SK-N-SH (cell line): ENCODE measurements around the gene NRP2. TPM values are rescaled to one million over a fixed set of nuclear protein-coding genes. Genes with fewer than 3 reads are reported as not detected.

Experiments used
- CTCF ChIA-PET: fragments of 300-600, 350-600 bp; formaldehyde crosslinking; extraction: SDS; loops from one replicate; lab custom pipeline; 2021; lab: Yijun Ruan, JAX
- POLR2A ChIA-PET: fragments of 350-600 bp; sonication (Branson Sonifier 250); formaldehyde crosslinking; extraction: SDS; loops from one replicate; lab custom pipeline; 2020; ENCODE audit warnings: antibody characterized with exemption, inconsistent platforms; lab: Yijun Ruan, JAX
- DNase-seq: peaks from one replicate; pipeline ENCODE4 v3.0.0; 2012
- H2AFZ ChIP-seq: fragments of 200-600 bp; sonication (generic); 2 replicates; pipeline ENCODE4 v1.8.1; 2016; ENCODE audit warnings: antibody characterized with exemption, mild to moderate bottlenecking, low read depth
- H3F3A ChIP-seq: fragments of 200-600 bp; sonication (generic); replicated peaks from 2 replicates; pipeline ENCODE3; 2016; ENCODE audit warnings: antibody characterized with exemption, mild to moderate bottlenecking; ENCODE audit not compliant: insufficient read depth
- H3K27ac ChIP-seq, 2 experiments: fragments of 200-500 bp in 1 of 2; fragments of 200-600 bp in 1 of 2; sonication (Bioruptor generic) in 1 of 2; sonication (generic), shearing (Covaris generic) in 1 of 2; 2 replicates each; pipeline versions ENCODE4 v1.5.1 to v1.6.1; 2014 to 2016; ENCODE audit warnings: low read depth in 2 of 2, inconsistent platforms in 1 of 2, low read length in 1 of 2, mild to moderate bottlenecking in 1 of 2, mixed read lengths in 1 of 2
- H3K27me3 ChIP-seq: fragments of 200-600 bp; sonication (generic), shearing (Covaris generic); 2 replicates; pipeline ENCODE4 v1.6.1; 2016; ENCODE audit warnings: mixed run types; ENCODE audit not compliant: insufficient read depth
- H3K36me3 ChIP-seq, 2 experiments: fragments of 200-500 bp in 1 of 2; fragments of 200-600 bp in 1 of 2; sonication (Bioruptor generic) in 1 of 2; sonication (generic) in 1 of 2; replicated peaks in 1 of 2; 2 replicates each; pipeline versions ENCODE3 to v1.5.1; 2014 to 2016; ENCODE audit warnings: low read length in 1 of 2, mild to moderate bottlenecking in 1 of 2; ENCODE audit not compliant: insufficient read depth in 2 of 2, control insufficient read depth in 1 of 2
- H3K4me1 ChIP-seq, 2 experiments: fragments of 200-500 bp in 1 of 2; fragments of 200-600 bp in 1 of 2; sonication (Bioruptor generic) in 1 of 2; sonication (generic), shearing (Covaris generic) in 1 of 2; 2 replicates each; pipeline versions ENCODE4 v1.5.1 to v1.6.1; 2014 to 2016; ENCODE audit warnings: low read depth in 1 of 2, low read length in 1 of 2, mixed run types in 1 of 2; ENCODE audit not compliant: insufficient read depth in 2 of 2, control insufficient read depth in 1 of 2
- H3K4me2 ChIP-seq: fragments of 200-600 bp; sonication (generic), shearing (Covaris generic); 2 replicates; pipeline ENCODE4 v1.6.1; 2017; ENCODE audit warnings: mixed run types
- H3K4me3 ChIP-seq, 2 experiments: fragments of 200-500 bp in 1 of 2; fragments of 200-600 bp in 1 of 2; sonication (Bioruptor generic) in 1 of 2; sonication (generic), shearing (Covaris generic) in 1 of 2; 2 replicates each; pipeline versions ENCODE4 v1.5.1 to v1.8.1; 2014 to 2016; ENCODE audit warnings: low read depth in 2 of 2, inconsistent platforms in 1 of 2, low read length in 1 of 2, mild to moderate bottlenecking in 1 of 2, mixed read lengths in 1 of 2, moderate library complexity in 1 of 2
- H3K79me2 ChIP-seq: fragments of 200-600 bp; sonication (generic); 2 replicates; pipeline ENCODE4 v1.8.1; 2017; ENCODE audit warnings: mild to moderate bottlenecking; ENCODE audit not compliant: insufficient read depth
- H3K9ac ChIP-seq: fragments of 200-600 bp; sonication (generic); 2 replicates; pipeline ENCODE4 v1.6.1; 2017; ENCODE audit warnings: mixed run types
- H3K9me2 ChIP-seq: fragments of 200-600 bp; sonication (generic); 2 replicates; pipeline ENCODE4 v1.6.1; 2017; ENCODE audit warnings: mixed run types
- H3K9me3 ChIP-seq: fragments of 200-600 bp; sonication (generic); 2 replicates; pipeline ENCODE4 v1.6.1; 2017; ENCODE audit warnings: mixed run types, mild to moderate bottlenecking, moderate library complexity
- H4K20me1 ChIP-seq: fragments of 200-600 bp; sonication (generic); 2 replicates; pipeline ENCODE4 v1.6.1; 2017; ENCODE audit warnings: mild to moderate bottlenecking, mixed run types; ENCODE audit not compliant: insufficient read depth
- ELF1 ChIP-seq: IDR thresholded peaks from 2 replicates; pipeline ENCODE4 v1.4.0; 2012
- FOXJ3 ChIP-seq: sonication (generic); formaldehyde crosslinking; IDR thresholded peaks from 2 replicates; pipeline ENCODE4 v1.5.1; 2020; ENCODE audit warnings: mild to moderate bottlenecking, missing genetic modification reagents
- GATA2 ChIP-seq: sonication (generic); formaldehyde crosslinking; IDR thresholded peaks from 2 replicates; pipeline ENCODE4 v1.5.0; 2020; ENCODE audit warnings: mild to moderate bottlenecking, missing genetic modification reagents
- JUND ChIP-seq: IDR thresholded peaks from 2 replicates; pipeline ENCODE4 v1.4.0; 2012
- MXI1 ChIP-seq: IDR thresholded peaks from 2 replicates; pipeline ENCODE4 v1.6.1; 2012; ENCODE audit warnings: mild to moderate bottlenecking, low read depth, low read length, improper control_type of control experiment
- NFIC ChIP-seq: IDR thresholded peaks from 2 replicates; pipeline ENCODE4 v1.4.0; 2012; ENCODE audit warnings: borderline replicate concordance
- RXRA ChIP-seq: IDR thresholded peaks from 2 replicates; pipeline ENCODE4 v1.4.0; 2012; ENCODE audit warnings: low read depth, mild to moderate bottlenecking, borderline replicate concordance
- SIN3A ChIP-seq: IDR thresholded peaks from 2 replicates; pipeline ENCODE4 v1.6.1; 2012; ENCODE audit warnings: low read depth, mild to moderate bottlenecking, low read length, moderate library complexity, borderline replicate concordance
- TAF1 ChIP-seq: IDR thresholded peaks from 2 replicates; pipeline ENCODE4 v1.6.1; 2012; ENCODE audit warnings: low read depth, mild to moderate bottlenecking, low read length, moderate library complexity, borderline replicate concordance
- TEAD4 ChIP-seq: IDR thresholded peaks from 2 replicates; pipeline ENCODE4 v1.4.0; 2012; ENCODE audit warnings: mild to moderate bottlenecking, borderline replicate concordance; ENCODE audit not compliant: insufficient read depth
- YY1 ChIP-seq: IDR thresholded peaks from 2 replicates; pipeline ENCODE4 v1.4.0; 2012; ENCODE audit warnings: low read depth, mild to moderate bottlenecking
- WGBS: methylation state at CpG from one replicate; pipeline ENCODE4 v1.1.6; 2017; ENCODE audit warnings: low lambda C conversion rate; 5-methylcytosine and 5-hydroxymethylcytosine counted together
- polyA plus RNA-seq, 3 experiments: library from polyadenylated mRNA; depleted of rRNA; stranded (reverse); fragments of >200 nt; gene quantifications; 2 replicates each; pipeline ENCODE4 v1.2.3, GENCODE V29; 2012
- TF ChIP-seq, protein P1 (sequence below): fragments of 200-600 bp; sonication (generic); IDR thresholded peaks from 2 replicates; pipeline ENCODE4 v1.6.1; 2017; ENCODE audit warnings: antibody characterized with exemption, mild to moderate bottlenecking, moderate library complexity

The NRP2 gene
- polyA plus RNA-seq, 1 of the 3 experiments (the other 2 are of a cell fraction): 68.8 TPM

GRCh38 chr2:205680903-205681302, 1.4 kb upstream of the NRP2 start:
- peak; percentile 81 for TF ChIP-seq GATA2 (CRISPR knock-in tag)
- no peak for TF ChIP-seq JUND
- CTCF ChIA-PET: interaction anchor here (0.6 to 8.2 kb wide), 17 partner anchors 24 to 1536 kb away, joined by 3 to 91 read pairs (median 4); no protein-coding TSS in a partner anchor
- H2AFZ ChIP-seq: peak overlapping the region; percentile 31; the same call in 1 of the 2 replicates
- H3K4me1 ChIP-seq: peaks cover 17 to 30% of the 10 kb centered on the region in 2 experiments
- POLR2A ChIA-PET: interaction anchor here (0.9 kb wide), 1 partner anchor 627 kb away, joined by 3 read pairs; no protein-coding TSS in a partner anchor
- WGBS: 81% methylated on average over 4 of the region's 4 CpGs
- no peak overlapping the region for H3K4me2 ChIP-seq
- peaks cover 17% of the 10 kb centered on the region for H3F3A ChIP-seq
- H3K4me3 ChIP-seq: no peak overlapping the region
- H4K20me1 ChIP-seq: no peaks in the 10 kb centered on the region
- no peak for DNase-seq
- H3K27me3 ChIP-seq: no peaks in the 10 kb centered on the region
- H3K79me2 ChIP-seq: peaks cover 36% of the 10 kb centered on the region
- no peaks in the 10 kb centered on the region for H3K9me2 ChIP-seq
- no peak overlapping the region for H3K9ac ChIP-seq
- H3K36me3 ChIP-seq: no peaks in the 10 kb centered on the region
- H3K9me3 ChIP-seq: no peaks in the 10 kb centered on the region
- peak overlapping the region in 1 of 2 experiments; percentile 17; a peak in 2 of 4 replicates for H3K27ac ChIP-seq

DNA sequence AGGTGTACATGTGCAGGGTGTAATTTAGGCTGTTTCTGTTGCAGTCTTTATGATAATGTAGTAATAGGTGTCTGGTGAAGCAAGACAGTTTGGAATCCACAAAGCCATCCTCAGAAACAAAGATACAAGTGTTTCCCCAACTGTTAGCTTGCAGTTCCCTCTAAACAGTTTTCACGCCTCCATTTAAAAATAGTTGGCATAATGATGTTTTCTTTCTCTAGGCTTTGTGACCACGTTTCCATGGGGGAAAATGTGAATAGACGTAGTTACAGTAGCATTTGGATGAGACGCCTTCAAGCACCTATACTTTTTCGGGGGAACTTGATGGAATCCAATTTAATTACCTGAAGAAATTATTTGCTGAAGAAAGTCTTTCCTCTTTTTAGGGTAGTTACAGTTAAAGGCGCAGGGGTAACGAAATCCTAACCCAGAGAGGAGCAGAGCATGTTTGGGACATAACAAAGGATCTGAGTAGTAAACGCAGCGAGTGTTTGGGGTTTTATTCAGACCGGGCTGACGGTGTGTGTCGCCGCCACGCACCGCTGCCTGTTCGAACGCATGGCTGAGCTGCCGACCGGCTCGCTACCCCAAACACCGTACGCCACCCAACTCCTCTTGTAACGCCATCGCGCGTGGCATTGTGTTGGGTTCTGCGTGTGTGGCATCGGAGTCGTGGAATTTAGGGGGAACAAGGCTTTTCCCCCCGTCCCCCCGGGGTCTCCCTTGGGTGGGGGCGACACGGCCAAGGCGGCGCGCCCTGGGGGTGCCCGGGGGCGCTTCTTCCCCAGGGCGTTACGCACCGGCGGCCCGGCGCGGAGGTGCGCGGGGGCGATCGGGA, 681 bp upstream of the NRP2 start:
- Histone ChIP-seq H3K9ac (peak overlapping the region; percentile 79), H3K27ac (peak overlapping the region; percentile 28 to 72; a peak in 2 of 4 replicates)
- DNase-seq: peak; percentile 49

DNA sequence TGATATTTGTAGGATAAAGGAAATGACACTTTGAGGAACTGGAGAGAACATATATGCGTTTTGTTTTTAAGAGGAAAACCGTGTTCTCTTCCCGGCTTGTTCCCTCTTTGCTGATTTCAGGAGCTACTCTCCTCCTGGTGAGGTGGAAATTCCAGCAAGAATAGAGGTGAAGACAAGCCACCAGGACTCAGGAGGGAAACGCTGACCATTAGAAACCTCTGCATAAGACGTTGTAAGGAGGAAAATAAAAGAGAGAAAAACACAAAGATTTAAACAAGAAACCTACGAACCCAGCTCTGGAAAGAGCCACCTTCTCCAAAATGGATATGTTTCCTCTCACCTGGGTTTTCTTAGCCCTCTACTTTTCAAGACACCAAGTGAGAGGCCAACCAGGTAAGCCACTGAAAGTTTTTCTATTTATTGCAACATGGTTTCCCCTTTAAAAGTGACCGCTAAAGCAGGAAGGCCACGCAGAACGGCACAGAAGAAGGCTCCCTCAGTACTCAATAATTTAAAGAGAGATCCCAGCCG, 735 bp downstream of the NRP2 start:
- ChIA-PET CTCF (interaction anchor here (0.8 to 2.1 kb wide), 7 partner anchors 16 to 1422 kb away, joined by 3 to 15 read pairs (median 3); no protein-coding TSS in a partner anchor), POLR2A (no interaction called here)
- peak overlapping the region; percentile 71 to 77 for H3K4me3 ChIP-seq
- H3K4me1 ChIP-seq: peaks cover 33 to 48% of the 10 kb centered on the region in 2 experiments
- peak overlapping the region; percentile 98 for H3K4me2 ChIP-seq
- peak overlapping the region; percentile 84 for H2AFZ ChIP-seq
- no peak for TF ChIP-seq GATA2 (CRISPR knock-in tag)
- TF ChIP-seq SIN3A: no peak
- no peak for TF ChIP-seq RXRA
- TF ChIP-seq MXI1: no peak
- TF ChIP-seq JUND: no peak
- no peak for TF ChIP-seq TAF1
- TF ChIP-seq TEAD4: no peak
- TF ChIP-seq YY1: no peak
- TF ChIP-seq, protein P1, sequence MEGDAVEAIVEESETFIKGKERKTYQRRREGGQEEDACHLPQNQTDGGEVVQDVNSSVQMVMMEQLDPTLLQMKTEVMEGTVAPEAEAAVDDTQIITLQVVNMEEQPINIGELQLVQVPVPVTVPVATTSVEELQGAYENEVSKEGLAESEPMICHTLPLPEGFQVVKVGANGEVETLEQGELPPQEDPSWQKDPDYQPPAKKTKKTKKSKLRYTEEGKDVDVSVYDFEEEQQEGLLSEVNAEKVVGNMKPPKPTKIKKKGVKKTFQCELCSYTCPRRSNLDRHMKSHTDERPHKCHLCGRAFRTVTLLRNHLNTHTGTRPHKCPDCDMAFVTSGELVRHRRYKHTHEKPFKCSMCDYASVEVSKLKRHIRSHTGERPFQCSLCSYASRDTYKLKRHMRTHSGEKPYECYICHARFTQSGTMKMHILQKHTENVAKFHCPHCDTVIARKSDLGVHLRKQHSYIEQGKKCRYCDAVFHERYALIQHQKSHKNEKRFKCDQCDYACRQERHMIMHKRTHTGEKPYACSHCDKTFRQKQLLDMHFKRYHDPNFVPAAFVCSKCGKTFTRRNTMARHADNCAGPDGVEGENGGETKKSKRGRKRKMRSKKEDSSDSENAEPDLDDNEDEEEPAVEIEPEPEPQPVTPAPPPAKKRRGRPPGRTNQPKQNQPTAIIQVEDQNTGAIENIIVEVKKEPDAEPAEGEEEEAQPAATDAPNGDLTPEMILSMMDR: no peak
- no peak for TF ChIP-seq FOXJ3 (CRISPR knock-in tag)
- TF ChIP-seq ELF1: no peak
- no peak for TF ChIP-seq NFIC
- no peaks in the 10 kb centered on the region for H3K36me3 ChIP-seq
- peaks cover 58% of the 10 kb centered on the region for H3K79me2 ChIP-seq
- peaks cover 17% of the 10 kb centered on the region for H3F3A ChIP-seq
- H3K27ac ChIP-seq: peak overlapping the region in 1 of 2 experiments; percentile 72; a peak in 3 of 4 replicates
- peak overlapping the region; percentile 79 for H3K9ac ChIP-seq
- no peaks in the 10 kb centered on the region for H3K9me2 ChIP-seq
- H3K9me3 ChIP-seq: no peaks in the 10 kb centered on the region
- DNase-seq: no peak
- H4K20me1 ChIP-seq: no peaks in the 10 kb centered on the region
- WGBS: 22% methylated on average over 10 of the region's 10 CpGs
- H3K27me3 ChIP-seq: no peaks in the 10 kb centered on the region

More for the DNA sequence above, 681 bp upstream of the NRP2 start:
- Histone ChIP-seq H3K4me1 (peaks cover 20 to 37% of the 10 kb centered on the region in 2 experiments), H3K9me3 (no peaks in the 10 kb centered on the region), H3K4me3 (peak overlapping the region; percentile 71 to 77), H3K36me3 (no peaks in the 10 kb centered on the region), H3K4me2 (peak overlapping the region; percentile 98), H3K27me3 (no peaks in the 10 kb centered on the region), H3K79me2 (peaks cover 43% of the 10 kb centered on the region), H2AFZ (peak overlapping the region; percentile 84), H3K9me2 (no peaks in the 10 kb centered on the region), H4K20me1 (no peaks in the 10 kb centered on the region), H3F3A (peaks cover 17% of the 10 kb centered on the region)
- CTCF ChIA-PET: interaction anchor here (0.7 to 8.2 kb wide), 20 partner anchors 15 to 1536 kb away, joined by 3 to 91 read pairs (median 4); no protein-coding TSS in a partner anchor
- no peak for TF ChIP-seq NFIC
- no peak for TF ChIP-seq SIN3A
- POLR2A ChIA-PET: interaction anchor here (0.9 to 1.0 kb wide), 2 partner anchors 79 to 628 kb away, joined by 3 read pairs; no protein-coding TSS in a partner anchor
- 30% methylated on average over 29 of the region's 49 CpGs for WGBS
